ENCODE results near the gene BCKDK. TPM values are rescaled to one million over a fixed set of nuclear protein-coding genes. Genes with fewer than 3 reads are reported as not detected.

Gene BCKDK
- total and polyA plus RNA-seq, 2 of the 13 experiments (the other 11 are each of a cell fraction or from before 2014, with no cell fraction given) = 24.9 to 42.6 TPM

- CTCF ChIA-PET (ENCODE audit: low intra/inter-chr PET ratio, low total read pairs) = no interaction called here
- Histone ChIP-seq H3K36me3 (replicated peaks in 1 of 2; ENCODE audit: control insufficient read depth in 1 of 2, insufficient read depth in 2 of 2, low read length in 2 of 2) (peaks cover 27 to 44% of the 10 kb centered on the region in 2 experiments; a peak in 4 of 5 replicates), H3K27me3 (ENCODE audit: control insufficient read depth in 1 of 2, insufficient read depth in 2 of 2, low read length in 2 of 2) (no peaks in the 10 kb centered on the region; a peak in 1 of 5 replicates), H3K4me3 (replicated peaks in 1 of 3; ENCODE audit: insufficient read depth in 1 of 3, low read depth in 2 of 3, low read length in 3 of 3) (no peak overlapping the region), H3K9ac (ENCODE audit: insufficient read depth, low read depth, low read length) (peak overlapping the region; percentile 2; the same call in 1 of the 2 replicates), H3K4me2 (ENCODE audit: low read depth, low read length) (no peak overlapping the region), H2AFZ (ENCODE audit: low read length) (no peak overlapping the region), H3K9me3 (ENCODE audit: low read length) (no peaks in the 10 kb centered on the region), H3K79me2 (ENCODE audit: insufficient read depth, low read length) (peaks cover 37% of the 10 kb centered on the region), H3K4me1 (ENCODE audit: insufficient read depth, low read length) (peaks cover 19% of the 10 kb centered on the region), H3K27ac (ENCODE audit: extremely low read length, insufficient read depth, low read length) (no peak overlapping the region), H4K20me1 (ENCODE audit: insufficient read depth, low read length) (no peaks in the 10 kb centered on the region)
- ATAC-seq (no peak), FAIRE-seq (no peak), DNase-seq (ENCODE audit: low spot score) (no peak)
- WGBS (ENCODE audit: low lambda C conversion rate) = 85% methylated on average over 16 of the region's 16 CpGs
- in situ Hi-C loops (cut with HindIII; ENCODE audit: extremely low pct_ligation_motif_present, low pct_unique_long_range_greater_than_20kb) = no loop called here
- POLR2A ChIA-PET = interaction anchor here (0.9 to 1.4 kb wide), 2 partner anchors 17 to 41 kb away, joined by 4 to 5 read pairs; partner anchors contain the start of gene KAT8
- no peak for TF ChIP-seq PCBP2 (optimal IDR thresholded peaks at IDR 0.05; ENCODE audit: low read depth, low read length, poor library complexity, severe bottlenecking)
- TF ChIP-seq KLF12 (CRISPR knock-in tag; IDR thresholded peaks at IDR 0.05; ENCODE audit: borderline replicate concordance) = no peak
- peak; percentile 42 for TF ChIP-seq AGO2 (optimal IDR thresholded peaks at IDR 0.05; ENCODE audit: low read depth, low read length)
- TF ChIP-seq, protein P1, sequence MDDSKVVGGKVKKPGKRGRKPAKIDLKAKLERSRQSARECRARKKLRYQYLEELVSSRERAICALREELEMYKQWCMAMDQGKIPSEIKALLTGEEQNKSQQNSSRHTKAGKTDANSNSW (CRISPR knock-in tag; IDR thresholded peaks at IDR 0.05; ENCODE audit: borderline replicate concordance) = no peak
- TF ChIP-seq ZNF280B (CRISPR knock-in tag; IDR thresholded peaks at IDR 0.05; ENCODE audit: borderline replicate concordance) = 0 out of 2 replicates have a peak, but pooled peaks have one; percentile 21
- TF ChIP-seq ZNF687 (CRISPR knock-in tag; IDR thresholded peaks at IDR 0.05) = peak; percentile 12; the same call in 1 of the 2 replicates
- 0 out of 2 replicates have a peak, but pooled peaks have one; percentile 17 for TF ChIP-seq RBFOX2 (IDR thresholded peaks at IDR 0.05; ENCODE audit: low read depth, low read length)
- TF ChIP-seq ZNF841 (CRISPR knock-in tag; IDR thresholded peaks at IDR 0.05; ENCODE audit: borderline replicate concordance) = no peak
- no TSS peak for BruUV-seq (replicated peaks)
- intact Hi-C loops (cut with micrococcal nuclease; ENCODE audit: unreplicated experiment) = no loop called here
Observed at GRCh38 chr16:31076319-31076718, 31.9 kb upstream of the BCKDK start.
